HG03432 (cell line): ENCODE measurements around the gene JAKMIP1.

Experiments used
- ATAC-seq: cut with Tn5 transposase; IDR thresholded peaks from one replicate; pipeline ENCODE4 v1.9.1; 2021; ENCODE audit warnings: mild to moderate bottlenecking, moderate library complexity; ENCODE audit not compliant: unreplicated experiment

Gene JAKMIP1

DNA sequence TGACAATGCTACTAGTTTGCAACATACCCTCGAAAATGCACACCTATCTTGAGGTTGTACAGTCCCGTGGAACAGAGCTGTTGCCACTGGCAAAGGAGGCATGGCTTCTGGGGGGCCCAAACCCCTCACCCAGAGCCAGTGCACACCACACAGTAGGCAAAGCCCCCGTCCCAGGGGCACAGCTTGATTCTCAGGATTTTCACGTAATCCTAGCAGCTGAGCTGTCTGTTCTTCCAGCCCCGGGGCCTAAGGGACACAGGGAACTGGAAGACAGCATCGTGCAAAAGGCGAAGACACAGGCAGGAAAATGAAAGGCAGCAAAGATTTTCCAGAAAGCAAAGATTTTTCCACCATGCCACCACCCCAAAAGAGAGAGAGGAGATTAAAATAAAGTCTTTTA lies 77.2 kb downstream of the JAKMIP1 start:
- ATAC-seq: no peak

DNA sequence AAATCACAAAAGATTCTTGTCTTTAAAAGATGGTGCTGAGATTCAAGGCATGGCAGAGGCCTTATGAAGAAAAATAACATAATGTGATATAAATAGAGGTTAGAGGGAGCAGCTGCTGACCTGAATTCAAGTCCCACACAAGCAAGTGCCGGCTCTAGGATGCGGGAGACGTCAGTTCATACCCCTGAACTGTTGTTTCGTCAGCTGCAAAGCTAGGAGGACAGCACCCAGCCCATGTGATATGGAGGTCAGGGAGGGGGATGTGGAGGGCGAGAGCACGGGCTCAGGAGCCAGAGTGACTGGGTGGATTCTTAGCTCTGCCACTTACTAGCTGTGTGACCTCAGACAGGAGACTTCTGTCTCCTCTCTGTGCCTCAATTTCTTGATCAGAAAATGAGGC lies 77.9 kb downstream of the JAKMIP1 start:
- ATAC-seq: no peak

DNA sequence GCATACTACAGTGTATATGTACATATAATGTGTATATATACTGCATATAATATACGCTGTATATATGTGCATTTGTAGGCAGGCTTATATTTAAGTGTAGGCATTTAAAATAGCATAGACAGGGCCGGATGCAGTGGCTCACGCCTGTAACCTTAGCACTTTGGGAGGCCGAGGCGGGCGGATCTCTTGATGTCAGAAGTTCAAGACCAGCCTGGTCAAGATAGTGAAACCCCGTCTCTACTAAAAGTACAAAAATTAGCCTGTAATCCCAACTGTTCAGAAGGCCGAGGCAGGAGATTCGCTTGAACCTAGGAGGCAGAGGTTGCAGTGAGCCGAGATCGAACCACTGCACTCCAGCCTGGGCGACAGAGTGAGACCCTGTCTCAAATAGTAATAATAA lies 78.4 kb downstream of the JAKMIP1 start:
- ATAC-seq: no peak

DNA sequence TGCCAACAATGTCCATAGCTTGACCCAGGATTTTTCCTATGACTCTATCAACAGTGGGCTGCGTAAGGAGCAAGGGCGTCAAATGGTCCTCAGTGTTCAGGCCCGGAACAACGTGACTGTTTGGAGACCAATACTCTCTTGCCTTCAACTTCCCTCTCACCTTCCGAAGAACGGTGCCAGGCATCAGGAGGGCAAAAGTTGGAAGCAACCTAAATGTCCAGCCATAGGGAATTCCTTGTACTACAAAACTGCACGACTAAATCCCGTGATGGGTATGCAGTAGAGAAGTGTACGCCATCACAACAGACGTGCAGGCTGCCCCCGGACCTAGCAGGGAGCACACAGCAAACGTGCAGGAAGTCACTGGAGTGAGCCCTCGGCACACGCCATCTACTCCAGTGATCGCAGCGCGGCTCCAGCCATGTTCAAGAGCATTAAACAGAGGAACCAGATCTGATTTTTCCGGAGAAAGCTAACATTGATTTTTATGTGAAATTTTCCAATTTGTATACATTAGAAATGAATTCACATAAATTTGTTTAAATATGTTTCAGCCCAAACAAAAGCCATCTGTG lies 79.0 kb downstream of the JAKMIP1 start:
- no peak for ATAC-seq

DNA sequence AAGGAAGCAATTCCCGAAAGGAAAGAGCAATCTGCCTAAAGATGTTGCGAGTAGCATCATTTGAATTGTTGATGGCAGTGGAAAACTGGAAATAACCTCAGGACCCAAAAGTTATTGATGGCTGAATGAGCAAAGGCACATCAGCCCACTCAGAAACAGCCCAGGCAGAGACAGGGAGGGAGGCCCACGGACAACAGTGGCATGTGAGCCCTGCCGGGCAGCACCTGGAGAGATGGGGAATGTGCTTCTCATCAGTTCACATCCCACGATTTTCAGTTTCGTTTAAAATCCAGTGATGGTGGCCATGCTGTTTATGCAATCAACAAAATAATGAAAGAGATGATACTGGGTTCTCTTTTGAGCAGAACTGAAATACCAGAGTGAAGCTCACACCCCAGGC lies 80.0 kb downstream of the JAKMIP1 start:
- no peak for ATAC-seq

DNA sequence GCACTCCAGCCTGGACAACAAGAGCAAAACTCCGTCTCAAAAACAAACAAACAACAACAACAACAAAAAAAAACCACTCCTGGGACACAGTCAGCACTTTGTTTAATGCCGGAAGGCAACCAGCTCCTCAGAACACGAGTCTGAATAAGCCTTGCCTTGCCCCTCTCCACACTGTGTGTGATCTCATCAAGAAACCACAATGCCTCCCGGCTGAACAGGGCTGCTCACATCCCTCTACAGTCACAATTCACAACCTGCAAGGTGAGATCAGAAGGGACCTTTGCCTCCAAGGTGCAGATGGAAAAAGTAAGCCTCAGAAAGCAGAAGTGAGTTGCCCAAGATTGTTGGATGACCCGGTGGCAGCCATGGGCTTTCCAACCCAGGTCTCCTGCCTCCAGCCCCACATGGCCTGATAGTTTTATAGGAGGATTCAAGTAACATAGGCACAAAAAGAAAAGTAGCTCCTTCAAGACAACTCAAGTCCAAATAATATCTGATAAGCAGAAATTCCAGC lies 80.8 kb downstream of the JAKMIP1 start:
- ATAC-seq: no peak

DNA sequence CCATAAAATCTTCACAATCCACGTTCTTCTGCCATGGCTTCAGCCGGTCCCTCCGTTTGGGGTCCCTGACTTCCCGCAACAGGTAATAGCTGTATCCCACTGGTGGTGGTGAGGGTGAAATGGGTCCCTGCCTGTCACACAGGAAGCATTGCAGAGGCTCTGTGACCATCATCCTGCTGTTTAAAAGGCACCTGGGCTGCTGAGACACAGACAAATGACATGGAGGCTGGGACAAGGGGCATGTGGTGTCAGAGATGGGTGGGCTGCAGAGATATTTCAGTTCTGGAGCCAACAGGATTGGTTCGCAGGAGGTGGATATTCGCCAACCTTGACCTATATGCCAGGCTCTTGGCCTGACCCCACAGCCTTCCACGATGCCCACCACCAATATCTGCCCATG lies 82.1 kb downstream of the JAKMIP1 start:
- no peak for ATAC-seq

DNA sequence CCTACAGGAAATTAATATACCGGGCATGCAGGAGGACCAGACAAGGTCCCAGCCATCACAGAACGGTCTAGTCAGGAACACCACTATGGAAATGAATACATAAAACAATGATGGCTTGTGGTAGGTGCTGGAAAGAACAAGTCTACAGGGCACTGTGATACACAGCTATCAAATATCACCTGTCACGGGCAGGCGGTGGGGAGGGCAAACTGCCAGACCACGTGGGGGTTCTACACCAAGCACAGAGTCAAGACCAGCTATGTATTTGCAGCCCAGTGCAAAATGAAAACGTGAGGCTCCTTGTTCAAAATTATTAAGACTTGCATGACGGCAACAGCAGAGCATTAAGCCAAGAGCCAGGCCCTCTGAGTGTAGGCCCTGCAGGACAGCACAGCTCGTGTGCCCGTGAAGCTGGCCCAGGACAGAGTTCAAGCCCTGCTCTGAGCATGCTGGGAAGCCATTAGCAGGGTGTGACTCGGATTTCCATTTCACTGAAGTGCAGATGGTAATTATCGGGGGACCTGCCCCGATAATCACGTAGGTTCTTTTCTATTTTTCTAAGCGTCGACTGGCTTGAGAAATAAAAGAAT lies 83.6 kb downstream of the JAKMIP1 start:
- no peak for ATAC-seq

DNA sequence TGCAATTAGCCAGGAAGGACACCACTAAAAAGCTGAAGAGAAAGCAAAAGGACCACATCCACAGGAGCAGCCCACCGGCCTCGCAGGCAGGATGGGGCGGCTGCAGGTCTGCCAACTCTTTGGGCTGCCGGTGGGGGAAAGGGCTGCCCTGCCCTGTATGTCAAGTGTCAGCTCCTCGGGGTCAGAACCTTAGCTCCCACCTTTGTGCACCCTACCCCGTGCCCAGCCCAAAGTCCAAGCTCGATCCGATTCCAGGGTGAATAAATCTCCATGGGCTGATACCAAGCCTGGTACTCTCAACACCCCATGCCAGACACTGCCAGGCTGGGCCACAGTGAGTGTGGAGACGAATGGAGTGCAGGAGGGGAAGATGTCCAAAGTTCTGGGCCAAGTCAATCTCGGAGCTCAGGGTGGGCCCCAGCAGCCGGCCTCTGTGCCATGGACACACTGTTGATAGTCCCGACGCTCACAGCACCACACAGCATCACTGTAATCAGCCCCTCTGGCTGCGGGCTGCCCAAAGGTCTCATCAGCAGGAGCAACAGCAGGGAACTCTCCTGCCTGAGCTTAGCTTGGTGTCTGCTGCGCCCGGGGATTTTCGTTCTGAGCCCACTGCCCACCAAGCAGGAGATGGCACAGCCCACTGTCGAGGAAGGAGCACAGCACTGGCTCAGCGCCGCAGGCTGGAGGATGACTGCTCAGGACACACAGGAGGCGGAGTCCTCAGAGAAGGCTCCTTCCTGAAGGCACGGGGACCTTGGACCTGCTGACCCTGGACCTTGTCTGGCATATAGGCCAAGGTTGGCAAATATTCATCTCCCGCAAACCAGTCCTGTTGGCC lies 84.4 kb downstream of the JAKMIP1 start:
- no peak for ATAC-seq

DNA sequence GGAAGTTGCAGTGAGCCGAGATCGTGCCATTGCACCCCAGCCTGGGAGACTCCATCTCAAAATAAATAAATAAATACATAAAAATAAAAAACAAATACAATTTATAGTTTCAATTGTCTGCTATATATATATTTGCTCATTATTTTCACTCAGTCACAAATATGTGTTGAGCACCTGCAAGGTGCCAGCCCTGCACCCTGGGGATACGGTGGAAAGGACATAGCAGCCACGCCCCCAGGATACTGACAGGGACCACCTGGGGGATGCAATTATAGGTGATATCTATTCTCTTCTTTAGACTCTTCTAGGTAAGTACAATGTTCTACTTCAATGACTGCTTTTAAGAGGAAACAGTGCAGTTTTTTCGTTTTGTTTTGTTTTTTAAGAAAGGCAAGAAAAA lies 85.0 kb downstream of the JAKMIP1 start:
- ATAC-seq: no peak

DNA sequence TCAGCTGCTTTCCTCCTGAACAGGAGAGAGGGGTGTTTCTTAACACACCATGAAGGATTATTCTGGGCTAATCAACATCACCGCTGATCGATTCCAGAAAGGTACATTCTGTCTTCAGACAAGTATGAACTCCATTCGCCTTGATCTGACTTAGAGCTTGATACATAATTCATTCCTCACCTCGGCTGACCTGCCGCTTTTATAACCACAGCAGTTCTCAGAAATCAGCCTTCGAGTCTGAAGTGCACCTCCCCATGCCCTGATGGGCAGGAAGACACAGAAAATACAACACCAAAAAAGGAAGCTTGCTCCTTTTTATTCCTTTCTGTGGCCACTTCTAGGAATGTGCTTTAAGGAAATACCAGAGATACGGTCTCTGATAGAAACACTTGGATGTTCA lies 85.7 kb downstream of the JAKMIP1 start:
- ATAC-seq: no peak

DNA sequence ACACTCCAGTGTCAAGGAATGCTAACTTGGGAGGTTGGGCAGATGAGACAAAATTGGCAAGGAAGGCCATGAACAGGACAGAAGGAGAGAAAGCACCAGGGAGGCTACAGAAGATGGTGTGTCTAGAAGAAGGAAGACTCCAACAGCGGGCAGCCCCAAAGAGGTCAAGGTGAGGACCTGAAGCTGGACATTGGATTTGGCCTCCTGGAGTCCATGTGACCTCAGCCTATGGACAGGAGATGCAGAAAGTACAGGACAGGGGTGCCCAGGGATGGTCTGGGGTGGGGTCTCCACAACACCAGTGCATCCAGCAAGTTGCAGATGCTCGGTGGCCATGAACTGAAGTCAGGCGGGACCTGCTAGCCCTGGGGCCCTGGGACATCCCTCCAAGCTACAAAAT lies 86.2 kb downstream of the JAKMIP1 start:
- ATAC-seq: no peak

DNA sequence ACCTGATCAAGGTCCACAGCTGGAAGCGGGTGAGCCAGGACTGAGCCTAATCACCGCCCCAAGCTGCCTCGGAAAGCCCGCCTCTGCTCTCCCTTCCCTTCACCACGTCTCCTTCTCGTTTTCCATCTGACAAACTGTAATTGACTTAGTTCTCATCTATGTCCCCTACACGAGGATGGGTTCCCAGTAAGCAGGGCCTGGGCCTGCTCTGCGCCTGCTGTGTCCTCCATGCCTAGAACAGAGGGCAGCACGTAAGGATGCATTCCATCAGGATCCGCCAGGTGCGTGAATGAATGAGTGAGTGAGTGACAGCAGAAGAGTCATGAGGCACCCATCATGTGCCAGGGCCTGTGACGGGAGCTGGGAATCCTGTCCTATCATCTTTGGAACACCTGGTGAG lies 86.7 kb downstream of the JAKMIP1 start:
- ATAC-seq: no peak

DNA sequence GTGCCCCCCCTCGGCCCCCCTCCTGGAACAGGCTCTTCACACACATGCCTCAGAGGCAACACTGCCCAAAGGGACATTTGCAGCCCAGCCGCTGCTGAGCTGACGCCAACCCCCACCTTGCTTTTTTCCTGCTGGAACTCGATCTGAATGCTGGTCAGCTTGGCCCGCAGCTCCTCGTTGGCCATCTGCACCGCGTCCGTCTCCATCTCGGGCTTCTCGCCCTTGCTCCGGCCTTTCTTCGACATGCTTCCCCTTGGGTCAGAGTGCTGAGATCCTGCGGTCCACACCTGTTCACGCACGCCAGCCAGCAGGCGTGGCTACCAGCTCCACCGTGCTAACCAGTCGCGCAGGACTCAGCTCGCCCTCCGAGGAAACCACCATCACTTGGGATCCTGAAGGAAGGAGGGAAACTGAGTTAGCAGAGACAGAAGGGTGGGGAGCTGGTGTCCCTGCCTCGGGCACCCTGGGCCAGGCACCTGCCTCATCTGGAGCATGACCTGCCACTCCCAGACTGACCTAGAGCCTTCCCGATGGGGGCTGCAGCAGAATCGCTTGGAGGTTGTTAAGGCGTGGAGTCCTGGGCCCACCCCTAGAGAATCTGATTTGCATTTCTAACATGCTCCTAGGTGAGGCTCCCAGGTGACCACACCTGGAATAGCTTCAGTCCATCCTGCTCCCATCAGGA lies 87.6 kb downstream of the JAKMIP1 start:
- no peak for ATAC-seq

DNA sequence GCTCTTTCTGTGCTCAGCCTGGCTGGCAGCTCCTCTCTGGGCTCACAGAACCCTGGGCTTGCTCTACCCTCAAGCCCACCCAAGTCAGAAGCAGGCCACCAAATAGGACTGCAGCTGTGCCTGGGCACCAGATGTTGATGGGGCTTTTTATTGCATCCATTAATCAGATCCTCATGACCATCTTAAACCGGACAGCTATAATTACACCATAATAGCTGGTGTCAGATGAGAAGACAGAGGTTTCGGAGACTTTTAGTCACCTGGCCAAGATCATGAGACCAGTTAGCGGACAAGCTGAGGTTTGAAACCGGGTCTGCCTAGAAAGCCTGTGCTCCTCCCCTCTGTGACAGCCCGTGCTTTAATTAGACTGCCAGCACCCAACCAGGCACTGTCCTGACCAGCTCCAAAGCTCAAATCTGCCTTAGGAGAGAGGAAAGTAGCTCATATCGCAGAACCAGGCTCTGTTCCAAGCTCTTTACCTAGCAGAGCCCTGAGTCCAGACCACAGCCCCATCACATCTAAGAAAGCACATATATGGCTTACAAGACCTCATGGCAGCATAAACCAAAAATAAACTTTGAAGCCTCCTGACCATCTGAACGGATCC lies 88.9 kb downstream of the JAKMIP1 start:
- no peak for ATAC-seq

DNA sequence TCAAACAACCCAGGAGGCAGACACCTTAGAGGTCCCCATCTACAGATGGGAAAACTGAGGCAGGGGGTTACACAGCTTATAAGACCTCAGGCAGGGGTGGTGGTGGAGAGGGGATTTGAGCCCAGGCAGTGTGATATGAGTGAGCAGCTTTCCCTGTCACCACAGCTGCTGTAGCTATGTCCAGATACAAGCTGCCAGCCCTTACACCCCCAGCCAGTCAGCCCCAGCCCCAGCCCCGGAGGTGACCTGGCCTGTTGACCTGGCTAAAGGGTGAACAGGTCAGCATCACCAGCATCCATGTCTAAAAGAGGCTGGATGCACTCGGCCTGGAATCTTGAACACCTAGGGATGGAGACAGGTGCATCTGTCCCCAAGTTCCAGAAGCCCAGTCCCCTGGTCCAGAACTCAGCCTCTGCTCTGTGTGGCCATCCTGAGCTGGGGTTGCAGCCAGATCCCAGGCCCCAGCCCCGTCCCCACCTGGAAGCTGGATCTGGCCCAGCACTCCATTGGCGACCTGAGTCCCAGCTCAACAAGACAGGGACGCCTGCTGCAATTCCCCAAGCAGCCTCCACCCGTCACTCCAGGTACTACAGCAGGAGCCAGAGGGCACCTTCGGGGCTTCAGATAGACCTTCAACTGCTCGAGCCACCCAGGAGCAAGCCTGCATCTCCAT lies 89.5 kb downstream of the JAKMIP1 start:
- ATAC-seq: no peak

DNA sequence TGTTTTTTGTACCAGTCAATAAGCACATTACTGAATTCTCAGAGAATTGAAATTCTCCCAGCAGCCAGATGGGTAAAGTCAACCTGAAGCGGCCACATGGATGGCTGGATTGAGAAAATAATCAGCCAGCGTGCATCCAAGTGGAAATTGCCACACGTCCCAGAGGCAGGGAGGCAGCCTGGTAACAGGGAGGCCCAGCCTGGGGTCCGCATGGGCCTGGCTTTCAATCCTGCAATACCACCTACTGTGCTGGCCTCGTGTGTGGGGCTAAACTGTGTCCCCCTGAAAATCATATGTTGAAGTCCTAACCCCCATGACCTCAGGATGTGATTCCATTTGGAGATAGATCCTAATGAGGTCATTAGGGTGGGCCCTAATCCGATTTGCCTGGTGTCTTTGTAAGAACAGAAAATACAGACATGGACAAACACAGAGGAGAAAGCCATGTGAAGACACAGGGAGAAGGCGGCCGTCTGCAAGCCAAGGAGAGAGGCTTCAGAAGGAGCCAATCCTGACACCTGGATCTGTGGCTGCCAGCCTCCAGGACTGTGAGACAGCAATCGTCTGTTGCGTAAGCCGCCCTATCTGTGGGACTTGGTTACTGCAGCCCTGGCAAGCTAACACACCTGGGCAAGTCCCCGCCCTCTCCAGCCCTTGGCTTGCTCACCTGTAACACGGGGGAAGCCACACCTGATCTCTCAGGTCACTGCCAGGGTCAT lies 90.3 kb downstream of the JAKMIP1 start:
- no peak for ATAC-seq

DNA sequence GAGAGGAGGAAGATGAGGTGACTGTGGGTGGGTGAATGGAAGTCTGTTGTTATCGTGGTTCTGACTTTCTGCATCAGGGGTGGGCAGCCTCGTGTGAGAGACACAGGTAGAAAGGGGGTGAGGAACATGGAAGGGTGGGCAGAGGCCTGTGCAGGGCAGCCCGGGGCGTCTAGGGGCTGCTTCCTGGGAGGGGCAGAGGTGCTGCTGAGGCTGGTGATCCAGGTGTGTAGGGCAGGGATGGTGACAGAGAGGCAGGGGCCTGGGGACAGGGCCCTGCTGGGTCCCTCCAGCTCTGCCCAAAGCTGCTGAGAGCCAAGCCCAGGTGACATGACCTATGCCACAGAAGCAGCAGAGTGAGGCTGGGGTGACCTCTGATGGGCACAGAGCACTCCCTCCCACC lies 92.5 kb downstream of the JAKMIP1 start:
- ATAC-seq: no peak

DNA sequence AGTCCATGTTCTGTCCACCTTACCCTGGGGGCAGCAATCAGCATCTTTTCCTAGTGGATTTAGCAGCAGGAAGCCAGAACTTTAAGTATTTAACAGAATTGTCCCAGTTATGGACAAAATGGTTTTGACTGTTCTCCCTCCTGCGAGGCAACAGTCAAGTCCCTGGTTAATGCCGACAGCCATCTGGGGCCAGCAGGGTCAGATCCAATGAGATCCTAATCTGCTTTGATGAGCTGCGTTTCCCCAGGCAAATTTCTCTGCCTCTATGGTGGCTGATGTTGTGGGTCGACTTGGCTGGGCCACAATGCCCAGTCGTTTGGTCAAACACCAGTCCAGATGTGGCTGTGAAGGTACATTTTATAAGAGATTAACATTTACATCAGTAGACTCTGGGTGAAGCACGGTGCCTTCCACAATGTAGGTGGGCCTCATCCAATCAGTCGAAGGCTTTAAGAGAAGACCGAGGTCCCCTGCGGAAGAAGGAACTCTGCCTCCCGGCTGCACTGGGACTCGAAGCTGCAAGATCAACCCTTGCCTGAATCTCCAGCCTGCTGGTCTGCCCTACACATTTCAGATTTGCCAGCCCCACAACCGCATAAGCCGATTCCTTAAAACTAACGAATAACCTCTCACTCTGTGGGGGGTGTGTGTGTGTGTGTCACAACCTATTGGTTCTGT lies 93.1 kb downstream of the JAKMIP1 start:
- ATAC-seq: no peak
